ENCODE results near the gene ARHGAP1. TPM values are rescaled to one million over a fixed set of nuclear protein-coding genes. Genes with fewer than 3 reads are reported as not detected.

Gene ARHGAP1
- total RNA-seq, 4 donors from 2014 or later = 39.2 to 53.6 (median 45.8) TPM

GRCh38 chr11:46679241-46680163 is 20.9 kb downstream of the ARHGAP1 start:
- TF ChIP-seq POLR2A (IDR thresholded peaks at IDR 0.05) (no peak), CTCF (IDR thresholded peaks at IDR 0.05) (no peak)
- Histone ChIP-seq H3K4me3 (no peak overlapping the region), H3K27me3 (no peaks in the 10 kb centered on the region), H3K36me3 (peaks cover 45 to 83% (median 52%) of the 10 kb centered on the region in 3 donors), H3K27ac (no peak overlapping the region), H3K4me1 (peaks cover 29 to 44% (median 32%) of the 10 kb centered on the region in 3 donors), H3K9me3 (no peaks in the 10 kb centered on the region)
- WGBS, 2 donors = 79 to 83% methylated on average over 2 to 7 of the region's 26 CpGs
- no peak for DNase-seq
- intact Hi-C loops (cut with DNase I) = no loop called here

GRCh38 chr11:46678741-46679130 is 21.7 kb downstream of the ARHGAP1 start:
- peaks cover 47 to 77% (median 48%) of the 10 kb centered on the region in 3 donors for H3K36me3 ChIP-seq
- intact Hi-C loops (cut with DNase I) = no loop called here
- WGBS, 2 donors = 40 to 85% methylated on average over 1 to 6 of the region's 9 CpGs

GRCh38 chr11:46677991-46678740 is 22.3 kb downstream of the ARHGAP1 start:
- Histone ChIP-seq H3K4me3 (no peak overlapping the region), H3K27me3 (no peaks in the 10 kb centered on the region), H3K4me1 (peaks cover 29 to 45% (median 34%) of the 10 kb centered on the region in 3 donors), H3K36me3 (peaks cover 47 to 77% (median 53%) of the 10 kb centered on the region in 3 donors), H3K27ac (peak overlapping the region in 1 of 4 donors; percentile 39), H3K9me3 (no peaks in the 10 kb centered on the region)
- TF ChIP-seq POLR2A (IDR thresholded peaks at IDR 0.05) (no peak), CTCF (IDR thresholded peaks at IDR 0.05) (no peak)
- no peak for DNase-seq
- 75 to 88% methylated on average over 7 to 8 of the region's 10 CpGs for WGBS, 2 donors
- intact Hi-C loops (cut with DNase I) = no loop called here

More at GRCh38 chr11:46678741-46679130, 21.7 kb downstream of the ARHGAP1 start:
- Histone ChIP-seq H3K4me1 (peaks cover 31 to 45% (median 36%) of the 10 kb centered on the region in 3 donors), H3K27me3 (no peaks in the 10 kb centered on the region), H3K9me3 (no peaks in the 10 kb centered on the region), H3K27ac (no peak overlapping the region), H3K4me3 (no peak overlapping the region)
- no peak for DNase-seq
- TF ChIP-seq POLR2A (IDR thresholded peaks at IDR 0.05) = no peak
- TF ChIP-seq CTCF (IDR thresholded peaks at IDR 0.05) = no peak

GRCh38 chr11:46677169-46677568 is 23.2 kb downstream of the ARHGAP1 start:
- Histone ChIP-seq H3K27me3 (no peaks in the 10 kb centered on the region), H3K27ac (peak overlapping the region; percentile 36 to 87 (median 78)), H3K9me3 (no peaks in the 10 kb centered on the region), H3K4me3 (no peak overlapping the region), H3K4me1 (peaks cover 29 to 53% (median 34%) of the 10 kb centered on the region in 3 donors), H3K36me3 (peaks cover 53 to 77% (median 61%) of the 10 kb centered on the region in 3 donors)
- no peak for DNase-seq
- 76 to 89% methylated on average over 8 of the region's 8 CpGs for WGBS, 2 donors
- intact Hi-C loops (cut with DNase I) = no loop called here
- no peak for TF ChIP-seq POLR2A (IDR thresholded peaks at IDR 0.05)
- TF ChIP-seq CTCF (IDR thresholded peaks at IDR 0.05) = no peak
